G401.6 (cell line): Measurements from ENCODE around the gene ZNF677.
"Not testable (repeated sequence)": the region's sequence is repeated elsewhere in the genome, so short reads cannot be mapped to it uniquely, and the experiment has no call there.

ENCODE experiments used
- FAIRE-seq: peaks from 2 replicates; lab custom pipeline; 2012; peaks lifted over from hg19 to GRCh38; lab: Jason Lieb, UNC

The ZNF677 gene

DNA sequence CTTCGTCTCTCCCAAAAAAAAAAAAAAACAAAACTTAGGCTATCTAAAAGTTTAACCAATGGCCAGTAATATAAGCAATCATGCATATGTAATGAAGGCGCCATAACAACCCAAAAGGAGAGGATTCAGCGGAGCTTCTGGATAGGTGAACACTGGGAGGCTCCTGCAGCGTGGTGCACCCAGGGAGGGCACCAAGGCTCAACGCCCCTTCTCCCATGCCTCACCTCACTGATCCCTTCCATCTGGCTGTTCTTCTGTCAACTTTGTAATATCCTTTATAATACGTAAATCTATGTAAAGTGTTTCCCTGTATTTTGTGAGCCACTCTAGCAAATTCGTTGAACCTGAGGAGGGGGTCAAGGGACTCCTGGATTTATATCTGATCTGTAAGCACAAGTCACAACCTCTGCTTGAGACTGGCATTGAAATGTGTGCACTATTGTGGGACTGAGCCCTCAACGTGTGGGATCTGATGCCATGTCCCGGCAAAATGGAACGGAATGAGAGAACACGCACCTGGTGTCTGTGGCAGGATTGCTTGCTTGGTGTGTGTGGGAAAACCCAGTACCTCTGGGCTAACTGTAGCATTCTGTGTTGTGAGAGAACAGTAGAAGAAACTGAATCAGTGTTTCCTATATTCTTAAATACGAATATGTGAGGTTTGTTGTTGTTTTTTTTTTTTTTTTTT is 61.0 kb downstream of the ZNF677 start:
- FAIRE-seq, result no peak

DNA sequence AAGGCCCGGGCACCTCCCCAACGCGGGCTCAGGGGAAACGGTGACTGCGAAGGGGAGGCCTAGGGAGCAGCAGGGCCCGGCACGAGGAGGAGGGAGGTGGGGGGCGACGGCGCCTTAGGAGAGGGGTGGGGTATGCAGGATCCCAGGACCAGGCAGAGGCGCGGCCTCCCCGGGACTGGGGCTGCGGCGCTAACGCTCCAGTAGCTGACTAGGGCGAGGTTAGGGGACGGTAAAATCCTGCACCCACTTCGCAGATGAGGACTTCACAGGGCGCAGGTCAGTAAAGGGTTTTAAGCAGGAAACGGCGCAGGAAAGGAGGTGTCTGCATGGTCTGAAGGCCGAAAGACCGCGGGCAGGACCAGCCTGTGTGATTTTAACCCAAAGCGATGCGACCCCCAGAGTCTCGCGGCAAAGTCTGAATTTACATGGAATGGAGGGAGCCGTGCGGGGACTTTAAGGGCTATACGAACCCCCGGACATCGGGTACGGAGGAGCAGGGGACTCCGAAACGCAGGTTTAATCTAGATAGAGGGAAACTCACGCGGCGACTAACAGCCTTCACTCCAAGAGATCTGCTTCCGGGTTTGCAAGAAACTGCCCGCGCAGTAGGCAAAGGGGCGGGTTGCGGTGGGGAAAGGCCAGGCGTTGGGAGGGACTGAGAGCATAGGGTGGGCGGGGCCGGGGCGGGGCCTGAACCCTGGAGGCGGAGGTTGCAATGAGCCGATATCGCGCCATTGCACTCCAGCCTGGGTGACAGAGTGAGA is 61.7 kb downstream of the ZNF677 start, which contains the start of gene ZNF665:
ZNF665 (minus strand) TSS at position 588 of the 764 bp plus-strand sequence. CDS start 10,460 bp downstream, outside the sequence.
- FAIRE-seq, result no peak

DNA sequence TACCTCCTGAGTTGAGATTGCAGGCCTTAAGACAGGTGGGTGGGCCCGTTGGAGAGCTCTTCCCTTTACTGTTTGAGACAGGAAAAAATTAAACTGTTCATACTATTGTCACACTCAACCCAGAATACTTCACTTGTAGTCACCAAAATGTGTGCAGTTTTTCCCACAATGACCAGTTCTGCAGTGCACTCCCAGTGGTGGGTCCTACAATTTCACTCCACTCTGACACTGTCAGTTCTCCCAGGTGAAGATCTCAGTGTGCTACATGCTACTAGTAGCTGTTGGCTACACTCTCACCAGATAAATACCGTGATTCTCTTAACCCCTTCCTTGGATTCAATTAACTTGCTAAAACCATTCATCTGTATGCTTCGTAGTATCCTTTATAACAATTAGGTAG is 64.4 kb downstream of the ZNF677 start:
- no peak for FAIRE-seq

DNA sequence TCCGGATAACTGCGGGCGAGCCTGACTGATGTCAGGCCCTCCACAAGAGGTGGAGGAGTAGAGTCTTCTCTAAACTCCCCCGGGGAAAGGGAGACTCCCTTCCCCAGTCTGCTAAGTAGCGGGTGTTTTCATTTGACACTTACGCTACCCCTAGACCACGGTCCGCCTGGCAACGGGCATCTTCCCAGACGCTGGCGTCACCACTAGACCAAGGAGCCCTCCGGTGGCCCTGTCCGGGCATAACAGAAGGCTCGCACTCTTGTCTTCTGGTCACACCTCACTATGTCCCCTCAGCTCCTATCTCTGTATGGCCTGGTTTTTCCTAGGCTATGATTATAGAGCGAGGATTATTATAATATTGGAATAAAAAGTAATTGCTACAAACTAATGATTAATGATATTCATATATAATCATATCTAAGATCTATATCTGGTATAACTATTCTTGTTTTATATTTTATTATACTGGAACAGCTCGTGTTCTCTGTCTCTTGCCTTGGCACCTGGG is 64.9 kb downstream of the ZNF677 start:
- not testable (repeated sequence) for FAIRE-seq
